Transverse colon (tissue), 4 donors: ENCODE results near the gene EYA4. TPM values are rescaled to one million over a fixed set of nuclear protein-coding genes. Genes with fewer than 3 reads are reported as not detected.

ENCODE experiments used
- DNase-seq: peaks from one replicate; pipeline ENCODE4 v3.0.0-alpha.2; 2019
- H3K27ac ChIP-seq, 4 donors: fragments of 200-600 bp; sonication (generic); 2 replicates each; pipeline ENCODE4 v1.5.1; 2016 to 2018; ENCODE audit warnings: inconsistent platforms in 4 of 4
- H3K27me3 ChIP-seq: fragments of 200-600 bp; sonication (generic); 2 replicates; pipeline ENCODE4 v1.5.1; 2017; ENCODE audit warnings: inconsistent platforms
- H3K36me3 ChIP-seq, 4 donors: fragments of 200-600 bp; sonication (generic); 2 replicates each; pipeline ENCODE4 v1.5.1; 2017 to 2019; ENCODE audit warnings: inconsistent platforms in 4 of 4
- H3K4me1 ChIP-seq, 4 donors: fragments of 200-600 bp; sonication (generic); 2 replicates each; pipeline ENCODE4 v1.5.1; 2017 to 2020; ENCODE audit warnings: inconsistent platforms in 4 of 4
- H3K4me3 ChIP-seq, 4 donors: fragments of 200-600 bp; sonication (generic); 1 replicate in 1 of 4; 2 replicates in 3 of 4; pipeline versions ENCODE4 v1.5.1 to v1.6.1; 2017 to 2019; ENCODE audit warnings: inconsistent platforms in 4 of 4
- H3K9me3 ChIP-seq, 2 donors: fragments of 200-600 bp; sonication (generic); 2 replicates each; pipeline ENCODE4 v1.5.1; 2017 to 2019; ENCODE audit warnings: inconsistent platforms in 2 of 2
- CTCF ChIP-seq, 5 experiments: fragments of 200-600 bp in 3 of 5; fragments of 450-650 bp in 2 of 5; sonication (generic) in 3 of 5; IDR thresholded peaks; 1 replicate in 2 of 5; 2 replicates in 3 of 5; pipeline ENCODE4 v1.5.1; 2016 to 2017; ENCODE audit warnings: antibody characterized with exemption in 5 of 5, inconsistent platforms in 3 of 5, mild to moderate bottlenecking in 2 of 5, moderate library complexity in 1 of 5
- EP300 ChIP-seq: sonication (generic); formaldehyde crosslinking; IDR thresholded peaks from one replicate; pipeline ENCODE4 v1.6.1; 2017; ENCODE audit warnings: antibody characterized with exemption, low read depth
- POLR2A ChIP-seq: fragments of 450-650 bp; IDR thresholded peaks from one replicate; pipeline ENCODE4 v1.6.1; 2016; ENCODE audit warnings: antibody characterized with exemption, mild to moderate bottlenecking, moderate library complexity
- POLR2AphosphoS5 ChIP-seq, 3 donors: sonication (generic); formaldehyde crosslinking; IDR thresholded peaks; one replicate each; pipeline ENCODE4 v1.6.1; 2016; ENCODE audit warnings: antibody characterized with exemption in 3 of 3
- WGBS, 2 donors: methylation state at CpG; one replicate each; pipeline ENCODE4 v1.1.5; 2018; ENCODE audit warnings: low coverage in 1 of 2; 5-methylcytosine and 5-hydroxymethylcytosine counted together
- in situ Hi-C, 4 donors: fragments of 200-750 bp; cut with MboI; loops; one replicate each; pipeline versions ENCODE4 v1.15.0 to v1.15.1; 2017; ENCODE audit warnings: low sequenced_read_pairs in 3 of 4, low pct_ligation_motif_present in 1 of 4, low pct_unique_long_range_greater_than_20kb in 1 of 4
- intact Hi-C: fragments of 100-400 bp; cut with DNase I; formaldehyde crosslinking; loops from one replicate; pipeline ENCODE4 v1.15.1; 2023; ENCODE audit warnings: low total_unique reads
- total RNA-seq, 4 donors: library from RNA; depleted of rRNA; stranded (reverse); fragments of >200 nt; gene quantifications; one replicate each; pipeline ENCODE4 v1.1.0, GENCODE V29; 2016

EYA4 gene
- total RNA-seq, 4 donors from 2014 or later, result 0.27 to 0.64 TPM; not detected in 2

GRCh38 chr6:133225560-133225959 lies 15.6 kb upstream of the EYA4 start:
- in situ Hi-C loops, result no loop called here
- 95 to 100% methylated on average over 2 of the region's 2 CpGs for WGBS, 2 donors
- H3K4me1 ChIP-seq, result no peaks in the 10 kb centered on the region
- H3K4me3 ChIP-seq, result no peak overlapping the region
- H3K27ac ChIP-seq, result no peak overlapping the region
- no peaks in the 10 kb centered on the region for H3K9me3 ChIP-seq
- no peaks in the 10 kb centered on the region for H3K36me3 ChIP-seq
- no peaks in the 10 kb centered on the region for H3K27me3 ChIP-seq
- DNase-seq, result no peak
- TF ChIP-seq EP300 (no peak), POLR2AphosphoS5 (IDR thresholded peaks at IDR 0.05) (no peak), POLR2A (no peak), CTCF (IDR thresholded peaks at IDR 0.05) (no peak)
- intact Hi-C loops, result no loop called here

- TF ChIP-seq EP300, result no peak
- no peak for TF ChIP-seq CTCF (IDR thresholded peaks at IDR 0.05)
- TF ChIP-seq POLR2AphosphoS5 (IDR thresholded peaks at IDR 0.05), result no peak
- no peak for TF ChIP-seq POLR2A
- Histone ChIP-seq H3K4me3 (no peak overlapping the region), H3K4me1 (no peaks in the 10 kb centered on the region), H3K9me3 (no peaks in the 10 kb centered on the region), H3K27ac (no peak overlapping the region), H3K36me3 (no peaks in the 10 kb centered on the region), H3K27me3 (no peaks in the 10 kb centered on the region)
- DNase-seq, result no peak
- in situ Hi-C loops (no loop called here), intact Hi-C loops (no loop called here)
Observed at GRCh38 chr6:133227344-133227743, 13.8 kb upstream of the EYA4 start.

DNA sequence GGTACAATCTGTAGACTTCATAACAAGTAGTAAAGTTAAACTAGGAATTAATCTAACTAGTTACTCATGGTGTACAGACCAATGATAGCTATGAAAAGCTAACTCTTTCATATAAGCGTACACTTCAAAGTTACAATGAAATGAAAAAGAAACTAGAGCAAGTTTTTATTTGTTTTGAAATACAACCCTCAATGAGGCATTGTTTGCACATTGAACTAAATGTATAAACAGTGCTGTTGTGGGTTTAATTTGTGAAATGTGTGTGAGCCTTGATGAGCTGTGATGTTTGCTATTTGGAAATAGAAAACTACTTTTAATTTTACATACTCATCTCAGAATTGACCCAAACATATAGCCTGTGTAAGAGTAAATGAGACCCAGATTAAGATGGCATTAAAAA lies 11.1 kb upstream of the EYA4 start:
- TF ChIP-seq EP300 (no peak), POLR2AphosphoS5 (IDR thresholded peaks at IDR 0.05) (no peak), CTCF (IDR thresholded peaks at IDR 0.05) (no peak), POLR2A (no peak)
- Histone ChIP-seq H3K4me1 (no peaks in the 10 kb centered on the region), H3K27me3 (no peaks in the 10 kb centered on the region), H3K27ac (no peak overlapping the region), H3K4me3 (no peak overlapping the region), H3K36me3 (no peaks in the 10 kb centered on the region), H3K9me3 (no peaks in the 10 kb centered on the region)
- in situ Hi-C loops (no loop called here), intact Hi-C loops (no loop called here)
- no peak for DNase-seq
- 67 to 77% methylated on average over 1 of the region's 1 CpG for WGBS, 2 donors

GRCh38 chr6:133235221-133235620 lies 5.9 kb upstream of the EYA4 start:
- no peaks in the 10 kb centered on the region for H3K4me1 ChIP-seq
- peaks cover 13% of the 10 kb centered on the region for H3K27me3 ChIP-seq
- no peaks in the 10 kb centered on the region for H3K9me3 ChIP-seq
- no peak overlapping the region for H3K4me3 ChIP-seq
- no peaks in the 10 kb centered on the region for H3K36me3 ChIP-seq
- WGBS, 2 donors, result 50 to 68% methylated on average over 1 of the region's 1 CpG
- TF ChIP-seq CTCF (IDR thresholded peaks at IDR 0.05) (no peak), POLR2A (no peak), POLR2AphosphoS5 (IDR thresholded peaks at IDR 0.05) (no peak), EP300 (no peak)
- intact Hi-C loops (no loop called here), in situ Hi-C loops (no loop called here)
- no peak overlapping the region for H3K27ac ChIP-seq
- DNase-seq, result no peak
